Heart left ventricle (tissue), 13 donors: ENCODE measurements around the gene TMEM94.

Source experiments
- CTCF ChIP-seq, 12 donors: fragments of 200-600 bp; sonication (generic) in 4 of 12; IDR thresholded peaks; one replicate each; pipeline versions ENCODE4 v1.5.0 to v1.8.0; 2018 to 2022; ENCODE audit warnings: antibody characterized with exemption in 12 of 12, mild to moderate bottlenecking in 5 of 12
- POLR2A ChIP-seq, 2 donors: fragments of 450-650 bp; IDR thresholded peaks; one replicate each; pipeline ENCODE4 v1.6.1; 2017; ENCODE audit warnings: antibody characterized with exemption in 2 of 2, mild to moderate bottlenecking in 2 of 2, moderate library complexity in 2 of 2
- donor health status: ischemic (EF 13 %, LVEDD 7.1; RV severe dilation, severe dysfunction).
- donor health status: DM: no; HTN: yes; CAD: no.
- donor health status: DM: no; HTN: no; CAD: no.
- donor health status: ischemic (EF 25% LVEDD 6.9; RV normal size, moderate dysfunction).
- donor health status: ischemic (EF 25% LVEDD 5.7; RV mildly dilated, moderate dysfunction).
- donor health status: ischemic (EF 35%, LVEDD 5.7; RV mildly dilated, moderate dysfunction).
- donor health status: nonischemic (EF 11% LVEDD 7.7; RV severe dilation, severe dysfunction).
- donor health status: DM: yes; HTN: yes; CAD: no.
- donor health status: PGD.
- donor health status: ischemic (EF 29% LVEDD 5.4; RV normal size, mild dysfunction).
- donor health status: nonischemic (EF 23%, LVEDD 6.1; RV moderate dilation, normal function).

GRCh38 chr17:75512926-75513640 is 56.6 kb downstream of the TMEM94 start:
- TF ChIP-seq CTCF (IDR thresholded peaks at IDR 0.05) (no peak), POLR2A (IDR thresholded peaks at IDR 0.05) (no peak)
